Measurements from ENCODE around the gene PNMT. TPM values are rescaled to one million over a fixed set of nuclear protein-coding genes. Genes with fewer than 3 reads are reported as not detected.
A peak's percentile ranks its signal among the peaks of the same experiment; 100 is the strongest.

Gene PNMT
- total and polyA plus RNA-seq, 2 of the 13 experiments (the other 11 are each of a cell fraction or from before 2014, with no cell fraction given), result 0.25 TPM; not detected in 1

- no peak for TF ChIP-seq GPBP1L1 (CRISPR knock-in tag; IDR thresholded peaks at IDR 0.05)
- TF ChIP-seq CEBPG (CRISPR knock-in tag; IDR thresholded peaks at IDR 0.05), result peak; percentile 80
- peak; percentile 48; the same call in 1 of the 2 replicates for TF ChIP-seq TAF1 (CRISPR knock-in tag; IDR thresholded peaks at IDR 0.05)
- peak; percentile 25; the same call in 1 of the 3 replicates for TF ChIP-seq MXI1 (IDR thresholded peaks at IDR 0.05; ENCODE audit: borderline replicate concordance, low read depth, low read length)
- peak; percentile 73 for TF ChIP-seq BORCS8-MEF2B (CRISPR knock-in tag; IDR thresholded peaks at IDR 0.05)
- TF ChIP-seq CENPX (CRISPR knock-in tag; IDR thresholded peaks at IDR 0.05), result no peak
- peak; percentile 98 for TF ChIP-seq ETV5 (CRISPR knock-in tag; IDR thresholded peaks at IDR 0.05; ENCODE audit: borderline replicate concordance)
- TF ChIP-seq, protein P1, sequence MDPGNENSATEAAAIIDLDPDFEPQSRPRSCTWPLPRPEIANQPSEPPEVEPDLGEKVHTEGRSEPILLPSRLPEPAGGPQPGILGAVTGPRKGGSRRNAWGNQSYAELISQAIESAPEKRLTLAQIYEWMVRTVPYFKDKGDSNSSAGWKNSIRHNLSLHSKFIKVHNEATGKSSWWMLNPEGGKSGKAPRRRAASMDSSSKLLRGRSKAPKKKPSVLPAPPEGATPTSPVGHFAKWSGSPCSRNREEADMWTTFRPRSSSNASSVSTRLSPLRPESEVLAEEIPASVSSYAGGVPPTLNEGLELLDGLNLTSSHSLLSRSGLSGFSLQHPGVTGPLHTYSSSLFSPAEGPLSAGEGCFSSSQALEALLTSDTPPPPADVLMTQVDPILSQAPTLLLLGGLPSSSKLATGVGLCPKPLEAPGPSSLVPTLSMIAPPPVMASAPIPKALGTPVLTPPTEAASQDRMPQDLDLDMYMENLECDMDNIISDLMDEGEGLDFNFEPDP (CRISPR knock-in tag; conservative IDR thresholded peaks at IDR 0.05), result no peak
- TF ChIP-seq, protein P2, sequence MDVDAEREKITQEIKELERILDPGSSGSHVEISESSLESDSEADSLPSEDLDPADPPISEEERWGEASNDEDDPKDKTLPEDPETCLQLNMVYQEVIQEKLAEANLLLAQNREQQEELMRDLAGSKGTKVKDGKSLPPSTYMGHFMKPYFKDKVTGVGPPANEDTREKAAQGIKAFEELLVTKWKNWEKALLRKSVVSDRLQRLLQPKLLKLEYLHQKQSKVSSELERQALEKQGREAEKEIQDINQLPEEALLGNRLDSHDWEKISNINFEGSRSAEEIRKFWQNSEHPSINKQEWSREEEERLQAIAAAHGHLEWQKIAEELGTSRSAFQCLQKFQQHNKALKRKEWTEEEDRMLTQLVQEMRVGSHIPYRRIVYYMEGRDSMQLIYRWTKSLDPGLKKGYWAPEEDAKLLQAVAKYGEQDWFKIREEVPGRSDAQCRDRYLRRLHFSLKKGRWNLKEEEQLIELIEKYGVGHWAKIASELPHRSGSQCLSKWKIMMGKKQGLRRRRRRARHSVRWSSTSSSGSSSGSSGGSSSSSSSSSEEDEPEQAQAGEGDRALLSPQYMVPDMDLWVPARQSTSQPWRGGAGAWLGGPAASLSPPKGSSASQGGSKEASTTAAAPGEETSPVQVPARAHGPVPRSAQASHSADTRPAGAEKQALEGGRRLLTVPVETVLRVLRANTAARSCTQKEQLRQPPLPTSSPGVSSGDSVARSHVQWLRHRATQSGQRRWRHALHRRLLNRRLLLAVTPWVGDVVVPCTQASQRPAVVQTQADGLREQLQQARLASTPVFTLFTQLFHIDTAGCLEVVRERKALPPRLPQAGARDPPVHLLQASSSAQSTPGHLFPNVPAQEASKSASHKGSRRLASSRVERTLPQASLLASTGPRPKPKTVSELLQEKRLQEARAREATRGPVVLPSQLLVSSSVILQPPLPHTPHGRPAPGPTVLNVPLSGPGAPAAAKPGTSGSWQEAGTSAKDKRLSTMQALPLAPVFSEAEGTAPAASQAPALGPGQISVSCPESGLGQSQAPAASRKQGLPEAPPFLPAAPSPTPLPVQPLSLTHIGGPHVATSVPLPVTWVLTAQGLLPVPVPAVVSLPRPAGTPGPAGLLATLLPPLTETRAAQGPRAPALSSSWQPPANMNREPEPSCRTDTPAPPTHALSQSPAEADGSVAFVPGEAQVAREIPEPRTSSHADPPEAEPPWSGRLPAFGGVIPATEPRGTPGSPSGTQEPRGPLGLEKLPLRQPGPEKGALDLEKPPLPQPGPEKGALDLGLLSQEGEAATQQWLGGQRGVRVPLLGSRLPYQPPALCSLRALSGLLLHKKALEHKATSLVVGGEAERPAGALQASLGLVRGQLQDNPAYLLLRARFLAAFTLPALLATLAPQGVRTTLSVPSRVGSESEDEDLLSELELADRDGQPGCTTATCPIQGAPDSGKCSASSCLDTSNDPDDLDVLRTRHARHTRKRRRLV (CRISPR knock-in tag; IDR thresholded peaks at IDR 0.05), result no peak
- TF ChIP-seq FOXA1 (IDR thresholded peaks at IDR 0.05), result no peak
- peak; percentile 60 for TF ChIP-seq FOXA1 (CRISPR knock-in tag; IDR thresholded peaks at IDR 0.05)
- no peak for TF ChIP-seq ZNF7 (CRISPR knock-in tag; IDR thresholded peaks at IDR 0.05)
- no peak for TF ChIP-seq NR3C1 (CRISPR knock-in tag; IDR thresholded peaks at IDR 0.05)
- peak; percentile 87 for TF ChIP-seq ELF3 (CRISPR knock-in tag; IDR thresholded peaks at IDR 0.05)
- peak; percentile 82 for TF ChIP-seq FOXP4 (CRISPR knock-in tag; IDR thresholded peaks at IDR 0.05)
- TF ChIP-seq HES4 (CRISPR knock-in tag; IDR thresholded peaks at IDR 0.05; ENCODE audit: borderline replicate concordance), result no peak
- no peak for TF ChIP-seq TP53 (CRISPR knock-in tag; conservative IDR thresholded peaks at IDR 0.05)
- no peak for TF ChIP-seq TBX3 (IDR thresholded peaks at IDR 0.05; ENCODE audit: borderline replicate concordance)
- TF ChIP-seq ZNF792 (CRISPR knock-in tag; IDR thresholded peaks at IDR 0.05), result peak; percentile 68; the same call in 1 of the 2 replicates
- TF ChIP-seq ELF1 (CRISPR knock-in tag; IDR thresholded peaks at IDR 0.05), result peak; percentile 84
- no peak for TF ChIP-seq TMF1 (CRISPR knock-in tag; IDR thresholded peaks at IDR 0.05; ENCODE audit: low read depth)
- 0 out of 2 replicates have a peak, but pooled peaks have one; percentile 37 for TF ChIP-seq CHD4 (IDR thresholded peaks at IDR 0.05; ENCODE audit: borderline replicate concordance, low read length)
Measured at GRCh38 chr17:39674702-39675389, 6.6 kb downstream of the PNMT start (continued).
